Measurements from ENCODE around the gene OLR1. TPM values are rescaled to one million over a fixed set of nuclear protein-coding genes. Genes with fewer than 3 reads are reported as not detected.

OLR1 gene
- total and polyA plus RNA-seq, 2 of the 4 experiments (the other 2 are of a cell fraction): 3.2 to 4.1 TPM

DNA sequence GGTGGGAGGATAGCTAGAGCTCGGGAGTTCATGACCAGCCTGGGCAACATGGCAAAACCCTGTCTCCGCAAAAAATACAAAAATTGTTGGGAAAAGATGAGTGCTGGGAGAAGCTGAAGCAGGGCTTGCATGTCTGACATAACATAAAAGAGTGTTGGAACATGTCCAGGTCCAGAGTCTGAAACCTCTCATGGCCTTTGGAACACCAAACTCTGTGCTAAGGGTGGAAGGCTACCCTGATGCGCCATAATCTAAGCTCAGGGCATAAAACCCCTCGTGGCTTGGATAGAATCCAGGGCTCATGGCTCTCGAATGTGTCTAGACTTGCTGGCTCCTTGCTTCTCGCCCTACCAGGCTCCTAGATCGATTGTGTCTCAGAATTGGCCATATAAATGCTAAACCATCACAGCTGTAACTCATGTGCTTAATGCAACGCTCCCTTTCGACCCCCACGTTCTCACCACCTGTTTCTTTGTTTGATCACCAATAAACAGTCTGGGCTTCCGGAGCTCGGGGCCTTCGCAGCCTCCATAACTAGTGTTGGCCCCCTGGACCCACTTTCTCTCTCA is 35.2 kb downstream of the OLR1 start:
- no peak overlapping the region for H4K5ac ChIP-seq (ENCODE audit: low read depth, low read length)
- H3K27ac ChIP-seq (ENCODE audit: insufficient read depth, low read length): no peak overlapping the region
- H3K18ac ChIP-seq (ENCODE audit: low read depth, low read length): no peak overlapping the region
- H2BK5ac ChIP-seq (ENCODE audit: low read depth, low read length, poor library complexity, severe bottlenecking): no peak overlapping the region
- H3K23ac ChIP-seq (ENCODE audit: low read depth, low read length): no peak overlapping the region
- no peaks in the 10 kb centered on the region for H3K9me1 ChIP-seq (ENCODE audit: insufficient read depth, low read length)
- no peaks in the 10 kb centered on the region for H4K20me1 ChIP-seq (ENCODE audit: insufficient read depth, low read length)
- H4K91ac ChIP-seq (ENCODE audit: insufficient read depth, low read depth, low read length): no peak overlapping the region
- H3K4me3 ChIP-seq (ENCODE audit: insufficient read depth, low read depth, low read length): no peak overlapping the region
- intact Hi-C loops (cut with micrococcal nuclease) (no loop called here), in situ Hi-C loops (cut with MboI; ENCODE audit: low sequenced_read_pairs) (no loop called here), dilution Hi-C loops (cut with HindIII; ENCODE audit: low sequenced_read_pairs, unreplicated experiment) (no loop called here)
- H2AK9ac ChIP-seq (replicated peaks; ENCODE audit: low read depth, low read length, poor library complexity): no peak overlapping the region
- H3K79me1 ChIP-seq (ENCODE audit: low read depth in 1 of 2, low read length in 2 of 2): no peaks in the 10 kb centered on the region
- H2BK20ac ChIP-seq (ENCODE audit: low read depth, low read length): no peak overlapping the region
- WGBS, 2 experiments (ENCODE audit: extremely low coverage in 2 of 2, insufficient read length in 1 of 2): 68% methylated on average over 6 of the region's 13 CpGs; no CpG with 5 or more reads in 1 of the 2 experiments
- no peak overlapping the region for H2BK120ac ChIP-seq (ENCODE audit: low read depth, low read length)
- H2AK5ac ChIP-seq (ENCODE audit: low read depth, low read length): no peak overlapping the region
- BruUV-seq (replicated peaks): no TSS peak
- H2AFZ ChIP-seq (replicated peaks; ENCODE audit: low read length, poor library complexity): no peak overlapping the region
- TF ChIP-seq MAFK (IDR thresholded peaks at IDR 0.05; ENCODE audit: low read depth, low read length) (no peak), BHLHE40 (IDR thresholded peaks at IDR 0.05; ENCODE audit: low read depth, low read length) (no peak), CHD1 (IDR thresholded peaks at IDR 0.05; ENCODE audit: low read depth, low read length) (no peak), MXI1 (IDR thresholded peaks at IDR 0.05; ENCODE audit: borderline replicate concordance, low read depth, low read length) (no peak), CEBPB (IDR thresholded peaks at IDR 0.05; ENCODE audit: low read depth, low read length) (no peak), RCOR1 (IDR thresholded peaks at IDR 0.05; ENCODE audit: insufficient replicate concordance, low read length) (no peak), ELK1 (IDR thresholded peaks at IDR 0.05; ENCODE audit: borderline replicate concordance, low read depth, low read length) (no peak), USF2 (IDR thresholded peaks at IDR 0.05; ENCODE audit: low read depth, low read length) (no peak)
- ATAC-seq (ENCODE audit: low read depth) (no peak), DNase-seq (no peak)
- no peaks in the 10 kb centered on the region for H3K36me3 ChIP-seq (ENCODE audit: control insufficient read depth, insufficient read depth, low read length)
- no peak overlapping the region for H3K9ac ChIP-seq (ENCODE audit: low read depth, low read length)
- ChIA-PET CTCF (interaction anchor here (0.6 to 2.2 kb wide), 5 partner anchors 9 to 386 kb away, joined by 3 to 6 read pairs (median 3); no protein-coding TSS in a partner anchor), POLR2A (ENCODE audit: unreplicated experiment) (no interaction called here)
- H3K4me1 ChIP-seq (ENCODE audit: control insufficient read depth, insufficient read depth, low read length): no peaks in the 10 kb centered on the region
- H3K56ac ChIP-seq (ENCODE audit: extremely low read depth, insufficient read depth, low read length): no peak overlapping the region
- no peak overlapping the region for H3K14ac ChIP-seq (replicated peaks; ENCODE audit: low read depth, low read length)
- no peaks in the 10 kb centered on the region for H3K9me3 ChIP-seq (ENCODE audit: control insufficient read depth, insufficient read depth, low read length)
- H4K8ac ChIP-seq (ENCODE audit: low read depth in 2 of 2, low read length in 2 of 2): no peak overlapping the region
- H3K4ac ChIP-seq (ENCODE audit: low read depth, low read length): no peak overlapping the region
- H3K27me3 ChIP-seq (ENCODE audit: control insufficient read depth, insufficient read depth, low read length): no peaks in the 10 kb centered on the region
- no peak overlapping the region for H2BK15ac ChIP-seq (ENCODE audit: low read depth, low read length)
- H3K4me2 ChIP-seq (ENCODE audit: low read depth, low read length): no peak overlapping the region

Data from IMR-90 (cell line).